GM21528 (cell line): Measurements from ENCODE around the gene COG2.
"Not testable (repeated sequence)": the region's sequence is repeated elsewhere in the genome, so short reads cannot be mapped to it uniquely, and the experiment has no call there.

Experiments used
- ATAC-seq: cut with Tn5 transposase; IDR thresholded peaks from one replicate; pipeline ENCODE4 v1.9.1; 2021; ENCODE audit warnings: mild to moderate bottlenecking, moderate library complexity; ENCODE audit not compliant: unreplicated experiment, low FRiP score

The COG2 gene

DNA sequence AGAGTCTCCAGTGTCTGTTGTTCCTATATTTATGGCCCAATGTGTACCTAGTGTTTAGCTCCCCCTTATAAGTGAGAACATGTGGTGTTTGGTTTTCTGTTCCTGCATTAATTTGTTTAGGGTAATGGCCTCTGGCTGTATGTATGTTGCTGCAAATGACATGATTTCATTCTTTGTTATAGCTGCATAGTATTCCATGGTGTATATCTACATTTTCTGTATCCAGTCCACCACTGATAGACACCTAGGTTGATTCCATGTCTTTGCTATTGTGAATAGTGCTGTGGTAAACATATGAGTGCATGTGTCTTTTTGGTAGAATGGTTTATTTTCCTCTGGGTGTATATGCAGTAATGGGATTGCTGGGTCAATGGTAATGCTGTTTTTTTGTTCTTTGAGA is 56.7 kb downstream of the COG2 start:
- not testable (repeated sequence) for ATAC-seq

DNA sequence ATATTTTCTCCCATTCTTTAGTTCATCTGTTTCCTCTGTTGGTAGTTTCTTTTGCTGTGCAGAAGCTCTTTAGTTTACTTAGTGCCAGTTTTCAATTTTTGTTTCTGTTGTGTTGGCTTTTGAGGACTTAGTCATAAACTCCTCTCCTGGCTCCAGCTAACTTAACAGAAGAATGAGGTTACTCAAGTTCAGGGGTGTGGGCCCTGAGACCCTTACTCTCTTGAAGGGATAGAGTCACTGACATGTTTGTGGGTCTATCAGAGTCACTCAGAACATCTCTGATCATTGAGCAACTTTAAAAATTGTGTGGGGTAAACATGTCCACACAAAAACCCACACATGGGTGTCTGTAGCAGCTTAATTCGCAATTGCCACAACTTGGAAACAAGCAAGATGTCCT is 57.4 kb downstream of the COG2 start:
- ATAC-seq = no peak

DNA sequence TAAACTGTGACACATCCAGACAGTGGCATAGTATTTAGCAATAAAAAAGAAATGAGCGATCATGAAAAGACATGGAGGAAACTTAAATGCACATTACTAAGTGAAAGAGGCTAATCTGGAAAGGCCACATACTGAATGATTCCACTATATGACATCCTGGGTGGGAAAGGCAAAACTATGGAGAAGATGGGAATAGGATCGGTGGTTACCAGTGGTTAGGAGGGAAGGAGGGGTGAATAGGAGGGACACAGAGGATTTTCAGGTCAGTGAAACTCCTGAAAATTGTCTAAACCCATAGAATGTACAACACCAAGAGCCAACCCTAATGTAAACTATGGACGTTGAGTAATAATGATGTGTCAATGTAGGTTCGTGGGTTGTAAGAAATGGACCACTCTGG is 57.9 kb downstream of the COG2 start:
- ATAC-seq = no peak

DNA sequence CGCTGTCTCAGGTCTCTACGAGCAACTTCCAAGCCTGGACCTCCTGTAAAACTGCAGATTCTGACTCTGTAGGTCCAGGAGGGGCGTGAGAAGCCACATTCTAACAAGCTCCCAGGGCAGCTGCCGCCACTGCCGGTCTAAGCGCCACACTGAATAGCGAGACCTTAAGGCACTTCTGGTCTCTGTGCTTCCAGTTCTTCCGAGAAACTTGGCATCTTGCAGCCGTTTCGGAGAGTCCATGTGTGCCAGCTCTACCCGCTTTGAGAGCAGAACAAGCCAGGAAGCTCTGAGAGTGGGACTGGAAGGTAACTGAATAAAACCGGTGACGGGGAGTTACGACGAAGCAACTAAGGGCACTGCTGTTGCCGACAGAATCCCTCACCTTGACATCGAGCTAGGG is 59.2 kb downstream of the COG2 start:
- no peak for ATAC-seq

DNA sequence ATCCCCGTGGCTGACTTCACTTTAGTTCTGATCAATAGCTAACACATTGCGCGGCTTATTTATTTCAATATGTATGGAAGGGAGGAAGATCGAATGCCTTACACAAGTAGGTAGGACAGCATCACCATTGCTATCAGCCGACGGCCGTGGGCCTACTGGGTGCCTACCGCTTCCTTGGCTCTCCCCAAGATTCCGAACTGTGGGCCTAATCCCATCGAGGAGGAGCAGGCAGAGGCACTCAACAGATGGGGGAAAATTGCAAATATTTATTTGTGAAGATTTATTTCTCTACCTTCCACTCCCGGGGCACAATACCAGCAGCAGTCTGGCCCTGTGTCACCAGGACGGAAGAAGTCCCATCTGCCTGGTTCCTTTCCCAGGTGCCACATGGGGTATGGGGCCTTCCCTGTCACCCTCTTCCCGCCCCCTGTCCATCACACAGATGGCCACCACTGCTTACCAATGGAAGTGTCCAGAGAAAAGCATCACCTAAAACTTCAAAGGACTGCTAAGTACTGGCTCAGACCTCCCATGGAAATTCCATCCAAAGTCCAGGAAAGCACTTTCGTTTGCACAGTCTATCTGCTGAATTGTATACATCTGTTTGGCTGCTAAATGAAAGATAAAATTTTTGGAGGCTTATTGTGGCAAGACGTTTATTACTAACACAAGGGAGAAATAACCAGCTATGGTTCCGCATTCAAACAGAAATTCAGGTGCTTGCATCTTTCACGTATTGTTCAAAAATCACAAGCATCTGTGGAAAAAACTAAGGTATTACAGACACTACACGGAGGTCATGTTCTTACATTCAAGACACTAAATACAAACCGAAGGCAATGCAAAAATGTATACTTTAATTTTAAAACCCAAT is 59.9 kb downstream of the COG2 start:
- no peak for ATAC-seq

DNA sequence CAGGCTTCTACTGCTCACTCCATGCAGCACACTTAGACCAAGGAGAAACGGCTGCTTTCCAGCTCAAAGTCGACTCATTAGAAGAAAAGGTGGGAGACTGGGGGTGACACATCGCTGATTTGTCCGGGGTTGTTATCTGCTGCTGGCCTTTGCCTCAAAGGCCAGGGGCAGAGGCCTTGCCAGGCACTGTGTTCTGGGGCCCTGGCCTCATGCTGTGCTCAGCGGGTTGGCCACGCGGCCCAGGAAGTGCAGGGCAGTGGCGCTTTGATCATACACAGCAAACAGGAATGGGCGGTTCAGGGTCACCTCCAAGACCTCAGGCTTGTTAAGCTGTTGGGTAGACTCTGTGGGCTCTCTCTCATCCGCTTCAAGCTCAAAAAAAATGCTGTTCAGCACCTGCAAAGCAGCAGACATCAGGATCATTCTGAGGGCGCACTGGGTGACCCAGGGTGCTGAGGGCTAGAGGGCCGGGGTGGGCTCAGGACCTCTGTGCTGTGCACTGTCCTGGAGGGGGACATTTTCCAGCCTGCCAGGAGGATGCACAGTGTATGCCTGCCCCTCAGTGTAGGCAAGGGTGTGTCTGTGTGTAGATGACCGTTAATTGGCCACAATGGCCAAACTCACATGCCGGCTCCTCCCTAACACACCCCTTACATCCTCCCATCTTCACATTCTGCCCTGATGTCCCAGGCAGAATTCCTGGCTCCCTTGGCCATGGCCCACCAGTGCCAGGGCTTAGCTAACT is 60.8 kb downstream of the COG2 start:
- ATAC-seq = no peak

DNA sequence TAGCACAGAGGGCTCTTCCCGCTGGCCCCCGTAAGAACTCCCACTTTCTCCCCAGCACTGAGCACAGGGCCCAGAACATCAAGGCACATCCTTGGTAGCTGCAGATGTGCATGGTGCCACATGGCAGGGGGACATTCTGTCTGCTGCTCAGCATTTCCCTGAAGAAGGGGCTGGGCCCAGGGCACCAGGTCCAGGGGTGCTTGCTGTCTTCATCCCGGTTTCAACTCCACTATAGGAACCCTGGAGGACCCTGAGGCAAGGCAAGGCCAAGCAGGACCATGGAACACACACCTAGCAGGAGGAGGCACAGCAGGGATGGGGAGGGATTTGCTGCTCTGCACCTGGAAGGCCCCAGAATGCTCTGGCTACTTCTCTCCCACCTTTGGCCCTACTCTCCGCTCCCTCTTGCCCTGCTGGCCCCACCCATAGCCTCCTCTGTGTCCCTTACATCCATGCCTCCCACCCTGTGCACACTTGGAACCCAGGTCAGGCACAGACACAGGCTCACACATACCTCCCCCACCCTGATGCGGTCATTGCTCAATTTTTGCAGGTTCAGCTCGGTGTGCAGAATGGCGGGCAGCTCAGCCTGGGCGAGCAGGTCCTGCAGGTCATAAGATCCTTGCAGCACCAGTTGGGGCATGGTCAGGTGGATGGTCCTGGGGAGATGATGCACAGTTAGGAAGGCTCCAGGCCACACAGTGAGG is 61.6 kb downstream of the COG2 start:
- no peak for ATAC-seq

DNA sequence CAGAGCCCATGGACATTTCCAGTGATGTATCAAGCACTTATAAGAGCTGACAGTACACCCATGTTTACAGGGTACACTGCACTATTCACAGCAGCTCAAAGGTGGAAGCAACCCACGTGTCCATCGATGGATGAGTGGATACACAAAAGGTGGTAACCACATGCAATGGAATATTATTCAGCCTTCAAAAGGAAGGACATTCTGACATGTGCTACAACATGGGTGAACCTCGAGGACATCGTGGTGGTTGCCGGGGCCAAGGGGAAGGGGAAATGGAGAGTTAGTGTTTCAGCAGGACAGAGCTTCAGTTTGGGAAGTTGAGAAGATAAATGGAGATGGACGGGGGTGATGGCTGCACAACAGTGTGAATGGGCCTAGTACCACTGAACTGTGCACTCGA is 62.5 kb downstream of the COG2 start:
- ATAC-seq = no peak

DNA sequence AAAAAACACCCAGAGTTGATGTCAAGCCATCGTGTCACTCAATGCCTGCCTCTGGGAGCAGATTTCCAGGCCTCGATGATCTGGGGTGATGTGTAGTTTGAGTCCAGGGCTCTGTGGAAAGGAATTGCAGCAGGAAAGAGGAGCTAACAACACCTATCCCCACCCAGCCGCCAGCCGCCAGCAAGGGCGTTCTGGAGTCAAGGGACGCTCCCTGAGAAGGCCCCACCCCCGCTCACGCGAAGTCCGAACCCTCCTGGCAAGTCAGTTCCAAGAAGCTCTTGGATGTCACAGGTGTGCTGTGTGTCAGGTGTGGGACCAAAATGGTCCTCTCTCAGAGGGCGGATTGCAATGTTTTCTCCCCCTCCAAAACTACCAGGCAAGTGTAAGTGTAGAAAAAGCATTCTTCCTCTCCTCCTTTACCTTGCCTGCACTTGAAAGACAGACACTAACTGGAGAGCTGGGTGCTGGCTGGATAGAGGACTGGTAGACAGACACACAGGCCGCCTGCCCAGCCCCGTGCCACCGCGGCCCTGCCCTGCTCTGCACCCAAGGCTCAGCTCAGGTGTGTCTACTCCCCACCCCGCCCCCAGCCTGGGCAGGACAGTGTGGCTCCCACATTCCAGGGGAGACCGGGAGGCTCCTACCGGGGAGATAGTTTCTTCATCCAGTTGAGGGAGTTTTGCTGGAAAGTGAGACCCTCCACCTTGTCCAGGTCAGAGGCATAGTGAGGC is 63.2 kb downstream of the COG2 start:
- no peak for ATAC-seq

DNA sequence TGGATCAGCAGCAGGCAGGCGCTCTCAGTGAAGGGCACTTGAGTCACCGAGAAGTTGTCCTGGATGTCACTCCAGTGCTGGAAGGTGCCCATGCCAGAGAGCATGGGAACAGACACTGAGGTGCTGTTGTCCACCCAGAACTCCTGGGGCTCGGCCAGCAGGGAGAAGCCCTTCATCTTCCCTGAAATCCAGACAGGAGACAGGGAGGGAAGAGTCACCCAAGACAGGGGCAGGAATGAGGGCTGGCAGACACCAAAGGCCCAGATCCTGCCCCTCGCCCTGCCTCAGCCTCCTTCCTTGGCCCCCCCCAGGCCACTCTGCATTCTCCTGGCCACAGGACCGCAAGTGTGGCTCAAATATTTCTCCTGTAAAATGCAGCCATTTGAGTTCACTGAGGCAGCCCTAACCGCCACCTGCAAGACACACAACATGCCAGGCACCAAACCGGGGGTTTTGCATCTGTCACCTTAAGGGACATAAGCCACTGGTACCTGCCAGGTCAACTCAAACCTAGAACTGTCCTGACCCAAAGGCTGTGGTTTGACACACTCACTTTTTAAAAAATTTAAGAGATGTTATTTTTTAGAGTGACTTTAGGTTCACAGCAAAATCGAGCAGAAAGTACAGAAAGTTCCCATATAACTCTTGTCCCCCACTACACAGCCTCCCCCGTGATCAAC is 63.9 kb downstream of the COG2 start:
- ATAC-seq = no peak

DNA sequence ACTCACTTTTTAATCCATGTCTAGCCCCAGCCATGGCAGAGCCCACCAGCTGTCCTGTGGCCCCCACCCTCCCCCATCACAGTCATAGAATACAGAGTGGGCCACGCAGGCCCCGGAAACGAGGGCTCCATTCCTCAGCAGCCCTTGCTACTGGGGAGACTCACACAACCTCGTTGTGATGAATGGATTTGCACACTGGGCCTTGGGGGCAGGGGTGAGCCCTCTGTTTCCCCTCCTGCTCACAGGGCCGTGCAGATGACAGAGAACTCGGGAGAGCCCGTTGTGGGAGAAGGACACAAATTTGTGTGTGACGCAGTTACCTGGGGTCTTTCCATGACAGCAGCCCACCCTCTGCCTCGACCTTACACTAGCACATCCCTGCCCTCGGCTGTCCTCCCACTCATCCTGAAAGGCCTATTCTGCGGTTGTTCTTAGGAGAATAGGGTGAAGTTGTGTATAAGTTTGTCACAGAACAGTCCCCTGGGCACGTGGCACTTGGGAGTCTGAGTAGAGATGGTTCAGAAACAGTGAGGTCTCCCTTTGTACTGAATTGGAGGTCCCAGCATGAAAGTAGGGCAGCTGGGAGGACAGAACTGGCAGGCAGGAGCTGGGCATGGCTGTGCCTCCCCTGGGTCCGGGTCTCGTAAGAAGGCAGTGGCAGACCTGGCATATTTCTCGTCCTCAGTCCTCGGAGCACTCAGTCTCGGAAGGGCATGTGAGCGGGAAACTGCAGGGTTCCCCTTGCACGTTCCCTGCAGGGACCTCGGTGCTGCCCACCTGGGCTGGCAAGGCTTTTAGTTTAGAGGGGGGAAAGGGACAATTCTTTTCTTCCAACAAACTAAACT is 64.8 kb downstream of the COG2 start:
- ATAC-seq = no peak

DNA sequence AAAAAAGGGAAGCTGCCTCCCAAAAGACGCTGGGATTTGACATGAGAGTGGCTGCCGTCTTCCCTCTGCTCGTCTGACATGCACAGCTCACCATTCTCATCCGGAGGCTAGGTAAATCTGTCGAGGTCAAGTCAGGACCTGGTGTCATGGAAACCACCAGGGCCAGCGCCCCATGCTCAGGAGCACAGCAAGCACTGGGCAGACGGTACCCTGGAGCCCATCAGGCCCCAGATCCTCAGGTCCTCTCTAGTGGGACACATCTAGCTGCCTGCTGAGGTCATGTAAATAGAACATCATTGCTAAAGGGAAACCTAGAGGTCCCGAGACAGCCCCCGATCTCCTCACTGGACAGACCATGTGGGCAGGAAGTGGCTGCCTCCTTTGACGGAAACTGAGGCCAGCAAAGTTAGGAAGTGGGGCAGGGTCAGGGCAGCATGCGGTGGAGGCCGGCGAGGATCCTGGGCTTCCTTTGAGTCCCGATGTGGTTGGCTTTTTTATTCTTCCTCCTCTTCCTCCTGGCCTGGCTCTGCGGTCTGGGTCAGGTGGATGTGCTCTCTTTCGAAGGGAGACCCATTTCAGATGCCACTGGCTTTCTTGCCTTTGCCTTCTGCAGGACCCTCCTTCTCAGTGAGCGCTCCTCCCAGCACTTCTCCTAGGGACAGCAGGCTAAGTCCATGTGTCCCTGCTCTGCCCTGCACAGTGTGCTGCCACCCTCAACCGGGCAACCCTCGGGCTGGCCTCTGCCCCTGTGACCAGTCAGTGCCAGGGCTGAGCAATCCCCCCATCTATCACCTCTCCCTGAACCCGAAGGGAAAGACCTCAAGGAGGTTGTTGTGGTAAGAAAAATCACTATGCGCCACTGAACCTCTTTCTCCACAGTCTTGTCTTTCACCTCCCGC is 65.7 kb downstream of the COG2 start:
- ATAC-seq = no peak

DNA sequence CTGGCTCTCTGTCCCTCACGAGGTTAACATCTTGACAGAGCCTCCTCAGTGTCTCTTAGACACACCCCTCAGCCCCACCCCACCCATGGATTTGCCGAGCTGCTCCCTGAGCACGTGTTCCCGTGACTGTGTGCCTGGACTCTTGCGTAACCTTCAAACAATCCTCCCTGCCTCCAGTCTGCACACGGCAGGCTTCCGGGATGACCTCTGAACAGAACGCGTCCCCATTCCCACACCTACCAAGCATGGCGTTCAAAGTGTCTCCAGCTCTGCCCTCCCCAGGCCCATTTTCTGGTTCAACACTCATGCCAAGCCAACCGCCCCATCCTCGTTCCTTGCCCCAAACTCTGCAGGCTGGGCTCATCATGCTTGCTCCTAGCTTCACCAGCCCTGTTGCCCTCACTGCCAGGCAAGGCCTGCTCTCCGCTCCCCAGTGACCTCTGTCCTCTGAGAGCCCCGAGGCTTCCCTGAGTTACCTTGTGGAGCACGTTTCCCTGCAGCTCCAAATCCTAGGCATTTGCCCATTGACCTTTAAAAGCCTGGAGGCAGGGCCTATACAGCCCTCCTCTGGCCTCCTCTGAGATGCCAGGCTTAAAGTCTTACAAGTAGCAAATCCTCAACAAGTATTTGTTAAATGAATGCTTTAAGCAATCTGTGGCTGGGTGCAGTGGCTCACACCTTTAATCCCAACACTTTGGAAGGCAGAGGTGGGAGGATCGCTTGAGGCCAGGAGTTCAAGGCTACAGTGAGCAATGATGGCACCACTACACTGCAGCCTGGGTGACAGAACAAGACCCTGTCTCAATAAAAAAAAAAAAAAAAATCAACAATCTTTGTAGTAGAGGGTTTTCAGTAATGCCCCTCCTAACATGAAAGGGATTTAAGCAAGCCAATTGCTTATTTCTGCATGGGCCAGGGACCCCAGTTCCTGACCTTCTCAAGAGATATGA is 66.6 kb downstream of the COG2 start:
- ATAC-seq = no peak

DNA sequence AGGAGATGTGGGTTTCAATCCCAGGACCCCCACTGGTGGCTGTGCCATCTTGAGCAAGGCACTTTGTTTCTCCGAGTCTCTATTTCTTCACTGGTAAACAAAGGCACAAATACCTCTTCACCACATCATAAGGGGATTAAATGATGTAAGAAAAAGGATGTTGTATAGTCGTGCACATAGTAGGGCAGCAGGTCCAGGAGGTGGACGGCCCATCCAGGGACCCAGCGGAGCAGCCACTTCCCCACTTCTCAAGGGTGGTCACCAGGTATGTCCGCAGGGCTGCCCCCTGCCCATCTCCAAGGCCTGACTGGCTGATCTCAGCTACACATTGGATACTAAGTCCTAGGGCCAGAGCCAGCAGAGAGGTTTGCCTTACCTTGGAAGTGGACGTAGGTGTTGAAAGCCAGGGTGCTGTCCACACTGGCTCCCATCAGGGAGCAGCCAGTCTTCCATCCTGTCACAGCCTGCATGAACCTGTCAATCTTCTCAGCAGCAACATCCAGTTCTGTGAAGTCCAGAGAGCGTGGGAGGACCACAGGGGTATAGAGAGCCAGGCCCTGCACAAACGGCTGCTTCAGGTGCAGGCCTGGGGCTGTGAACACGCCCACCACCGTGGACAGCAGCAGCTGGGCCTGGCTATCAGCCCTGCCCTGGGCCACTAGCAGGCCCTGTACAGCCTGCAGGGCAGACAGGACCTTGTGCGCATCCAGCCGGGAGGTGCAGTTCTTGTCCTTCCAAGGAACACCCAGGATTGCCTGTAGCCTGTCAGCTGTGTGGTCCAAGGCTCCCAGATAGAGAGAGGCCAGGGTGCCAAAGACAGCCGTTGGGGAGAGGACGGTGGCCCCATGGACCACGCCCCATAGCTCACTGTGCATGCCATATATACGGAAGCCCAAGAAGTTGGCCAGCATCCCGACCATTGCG is 67.6 kb downstream of the COG2 start:
- ATAC-seq = no peak

DNA sequence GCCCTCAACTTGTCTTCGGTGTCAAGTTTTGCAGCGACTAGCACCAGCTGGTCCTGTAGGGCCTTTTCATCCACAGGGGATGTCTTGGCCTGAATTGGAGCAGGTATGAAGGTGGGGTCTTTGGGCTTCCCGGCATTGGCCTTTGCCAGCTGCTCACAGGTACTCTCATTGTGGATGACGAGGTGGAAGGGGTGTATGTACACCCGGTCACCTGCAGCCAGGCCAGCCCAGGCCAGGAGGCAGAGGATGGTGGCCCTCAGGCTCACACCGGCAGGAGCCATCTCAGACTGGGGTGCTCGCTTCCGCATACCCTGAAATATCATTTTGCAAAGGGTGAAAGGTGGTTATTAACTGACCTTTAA is 68.2 kb downstream of the COG2 start:
- ATAC-seq = no peak

DNA sequence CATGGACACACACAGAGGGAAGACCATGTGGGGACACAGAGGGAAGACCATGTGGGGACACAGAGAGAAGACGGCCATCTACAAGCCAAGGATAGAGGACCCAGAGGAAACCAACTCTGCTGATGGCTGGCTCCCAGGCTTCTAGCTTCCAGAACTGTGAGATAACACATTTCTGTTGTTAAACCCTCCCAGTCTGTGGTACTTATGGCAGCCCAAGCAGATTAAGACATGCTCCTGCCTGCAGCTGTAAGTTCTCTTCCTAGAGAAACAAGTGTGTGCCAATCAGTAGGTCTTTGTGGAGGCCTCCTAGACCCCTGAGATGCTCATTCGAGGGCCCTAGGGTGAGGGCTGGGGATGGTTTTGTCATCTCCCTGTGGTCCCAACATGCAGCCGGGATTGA is 69.0 kb downstream of the COG2 start:
- no peak for ATAC-seq
